Natural killer cell (primary cell): ENCODE data around the gene RPL35. TPM values are rescaled to one million over a fixed set of nuclear protein-coding genes. Genes with fewer than 3 reads are reported as not detected.

Experiments used
- ATAC-seq, 3 donors: fragments of 150-1000 bp in 2 of 3; fragments of 200-7000 bp in 1 of 3; cut with Tn5 transposase; 1 replicate in 1 of 3; 2 replicates in 2 of 3; pipeline ENCODE4 v1.10.0; 2021; ENCODE audit warnings: mild to moderate bottlenecking in 2 of 3, moderate library complexity in 2 of 3
- DNase-seq, 2 donors: peaks; one replicate each; pipeline versions ENCODE4 v3.0.0 to v3.0.0-alpha.2; 2013 to 2021; ENCODE audit warnings: mixed read lengths in 1 of 2
- H3K27ac ChIP-seq: one replicate; pipeline ENCODE4 v1.5.1; 2013; ENCODE audit warnings: mild to moderate bottlenecking, low read length
- H3K27me3 ChIP-seq: one replicate; pipeline ENCODE4 v1.6.1; 2013; ENCODE audit warnings: low read length; ENCODE audit not compliant: control insufficient read depth, insufficient read depth
- H3K36me3 ChIP-seq: one replicate; pipeline ENCODE4 v1.6.1; 2013; ENCODE audit warnings: low read length; ENCODE audit not compliant: control insufficient read depth, insufficient read depth
- H3K4me1 ChIP-seq: one replicate; pipeline ENCODE4 v1.6.1; 2013; ENCODE audit warnings: low read length; ENCODE audit not compliant: control insufficient read depth, insufficient read depth
- H3K4me3 ChIP-seq: one replicate; pipeline ENCODE4 v1.5.1; 2013; ENCODE audit warnings: low read length
- H3K9me3 ChIP-seq: one replicate; pipeline ENCODE4 v1.6.1; 2013; ENCODE audit warnings: low read length; ENCODE audit not compliant: control insufficient read depth, insufficient read depth
- H3K27ac Mint-ChIP-seq, 2 donors: one replicate each; pipeline ENCODE4 v1.8.0; 2022; ENCODE audit warnings: mild to moderate bottlenecking in 2 of 2, mixed read lengths in 2 of 2, moderate library complexity in 1 of 2
- H3K27me3 Mint-ChIP-seq, 2 donors: one replicate each; pipeline ENCODE4 v1.8.0; 2022; ENCODE audit warnings: low read depth in 2 of 2, mixed read lengths in 2 of 2
- H3K36me3 Mint-ChIP-seq: one replicate; pipeline ENCODE4 v1.8.0; 2022; ENCODE audit warnings: mixed read lengths
- H3K4me1 Mint-ChIP-seq, 2 donors: one replicate each; pipeline ENCODE4 v1.8.0; 2022; ENCODE audit warnings: mixed read lengths in 2 of 2
- H3K4me3 Mint-ChIP-seq: one replicate; pipeline ENCODE4 v1.8.0; 2022; ENCODE audit warnings: mild to moderate bottlenecking, moderate library complexity, mixed read lengths
- H3K9me3 Mint-ChIP-seq, 2 donors: one replicate each; pipeline ENCODE4 v1.8.0; 2022; ENCODE audit warnings: mixed read lengths in 2 of 2
- CTCF ChIP-seq: fragments of 200-600 bp; IDR thresholded peaks from one replicate; pipeline ENCODE4 v1.8.0; 2022; ENCODE audit warnings: antibody characterized with exemption
- WGBS: methylation state at CpG from one replicate; pipeline ENCODE4 v1.1.7; 2013; ENCODE audit warnings: missing lambda C conversion rate; ENCODE audit not compliant: insufficient coverage; 5-methylcytosine and 5-hydroxymethylcytosine counted together
- intact Hi-C: fragments of 100-400 bp; cut with micrococcal nuclease; formaldehyde crosslinking; loops from one replicate; pipeline ENCODE4 v1.14.2; 2022
- total RNA-seq, 4 donors: library from RNA; stranded (reverse); fragments of 120-200 nt in 1 of 4; gene quantifications; one replicate each; pipeline versions ENCODE4 v1.2.3 to v1.2.4, GENCODE V29; 2013 to 2022

The RPL35 gene
- total RNA-seq, 3 donors from 2014 or later (not counting 1 experiment from before 2014, with no cell fraction given), result 716 to 896 (median 795) TPM

- Histone ChIP-seq H3K27me3 (peaks cover 2% of the 10 kb centered on the region), H3K36me3 (no peaks in the 10 kb centered on the region), H3K27ac (no peak overlapping the region), H3K4me3 (no peak overlapping the region), H3K9me3 (no peaks in the 10 kb centered on the region), H3K4me1 (no peaks in the 10 kb centered on the region)
- H3K27ac Mint-ChIP-seq, result no peak overlapping the region
- H3K9me3 Mint-ChIP-seq, result no peaks in the 10 kb centered on the region
- TF ChIP-seq CTCF, result no peak
- WGBS, result 77% methylated on average over 13 of the region's 13 CpGs
- DNase-seq, result no peak
- intact Hi-C loops, result loop anchor here (10.0 kb wide), 1 partner anchor 60 kb away; no protein-coding TSS in a partner anchor
- peaks cover 8 to 12% of the 10 kb centered on the region in 2 donors for H3K27me3 Mint-ChIP-seq
- no peaks in the 10 kb centered on the region for H3K36me3 Mint-ChIP-seq
- no peak for ATAC-seq
- no peak overlapping the region for H3K4me3 Mint-ChIP-seq
- no peaks in the 10 kb centered on the region for H3K4me1 Mint-ChIP-seq
Measured at GRCh38 chr9:124835026-124835557, 26.7 kb downstream of the RPL35 start.

- Histone ChIP-seq H3K4me1 (no peaks in the 10 kb centered on the region), H3K36me3 (no peaks in the 10 kb centered on the region), H3K4me3 (no peak overlapping the region), H3K27me3 (peaks cover 2% of the 10 kb centered on the region), H3K27ac (no peak overlapping the region), H3K9me3 (no peaks in the 10 kb centered on the region)
- no peaks in the 10 kb centered on the region for H3K9me3 Mint-ChIP-seq
- no peaks in the 10 kb centered on the region for H3K4me1 Mint-ChIP-seq
- H3K36me3 Mint-ChIP-seq, result no peaks in the 10 kb centered on the region
- DNase-seq, result no peak
- intact Hi-C loops, result loop anchor here (10.0 kb wide), 1 partner anchor 60 kb away; no protein-coding TSS in a partner anchor
- no peak overlapping the region for H3K27ac Mint-ChIP-seq
- H3K27me3 Mint-ChIP-seq, result peaks cover 8 to 12% of the 10 kb centered on the region in 2 donors
- no peak for TF ChIP-seq CTCF
- ATAC-seq, result no peak
- no peak overlapping the region for H3K4me3 Mint-ChIP-seq
- WGBS, result 83% methylated on average over 7 of the region's 7 CpGs
Measured at GRCh38 chr9:124834591-124834990, 27.2 kb downstream of the RPL35 start.

- ATAC-seq, result no peak
- Mint-ChIP-seq H3K4me3 (no peak overlapping the region), H3K4me1 (no peaks in the 10 kb centered on the region), H3K36me3 (no peaks in the 10 kb centered on the region), H3K27ac (no peak overlapping the region), H3K27me3 (peaks cover 0 to 3% of the 10 kb centered on the region in 2 donors), H3K9me3 (no peaks in the 10 kb centered on the region)
- Histone ChIP-seq H3K27me3 (peaks cover 2% of the 10 kb centered on the region), H3K27ac (no peak overlapping the region), H3K4me1 (no peaks in the 10 kb centered on the region), H3K9me3 (no peaks in the 10 kb centered on the region), H3K4me3 (no peak overlapping the region), H3K36me3 (no peaks in the 10 kb centered on the region)
- no peak for TF ChIP-seq CTCF
- intact Hi-C loops, result loop anchor here (10.0 kb wide), 1 partner anchor 63 kb away; no protein-coding TSS in a partner anchor
- 71% methylated on average over 9 of the region's 9 CpGs for WGBS
- no peak for DNase-seq
Measured at GRCh38 chr9:124831642-124832364, 30.0 kb downstream of the RPL35 start.
